COLO668 (cell line): ENCODE measurements around the gene TSHZ2.

Experiments used
- DNase-seq: peaks from one replicate; lab custom pipeline; 2025; ENCODE audit not compliant: unreplicated experiment; lab: John Stamatoyannopoulos, UW

The TSHZ2 gene

GRCh38 chr20:52994184-52994970 lies 22.2 kb downstream of the TSHZ2 start:
- no peak for DNase-seq

GRCh38 chr20:52996130-52996529 lies 24.0 kb downstream of the TSHZ2 start:
- no peak for DNase-seq

- DNase-seq: no peak
Measured at GRCh38 chr20:52996658-52997057, 24.5 kb downstream of the TSHZ2 start.

DNA sequence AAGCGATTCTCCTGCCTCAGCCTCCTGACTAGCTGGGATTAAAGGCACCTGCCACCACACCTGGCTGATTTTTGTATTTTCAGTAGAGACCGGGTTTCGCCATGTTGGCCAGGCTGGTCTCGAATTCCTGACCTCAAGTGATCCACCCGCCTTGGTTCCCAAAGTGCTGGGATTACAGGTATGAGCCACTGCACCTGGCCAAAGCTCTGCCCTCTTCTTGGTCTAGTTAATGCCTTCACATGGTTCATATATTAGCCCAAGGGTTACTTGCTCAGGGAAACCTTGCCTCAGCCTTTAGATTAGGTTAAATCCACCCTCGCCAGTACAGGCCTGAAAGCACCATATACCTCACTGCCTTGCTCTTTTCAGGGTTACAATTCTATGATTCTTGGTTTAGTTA lies 26.1 kb downstream of the TSHZ2 start:
- DNase-seq: no peak

DNA sequence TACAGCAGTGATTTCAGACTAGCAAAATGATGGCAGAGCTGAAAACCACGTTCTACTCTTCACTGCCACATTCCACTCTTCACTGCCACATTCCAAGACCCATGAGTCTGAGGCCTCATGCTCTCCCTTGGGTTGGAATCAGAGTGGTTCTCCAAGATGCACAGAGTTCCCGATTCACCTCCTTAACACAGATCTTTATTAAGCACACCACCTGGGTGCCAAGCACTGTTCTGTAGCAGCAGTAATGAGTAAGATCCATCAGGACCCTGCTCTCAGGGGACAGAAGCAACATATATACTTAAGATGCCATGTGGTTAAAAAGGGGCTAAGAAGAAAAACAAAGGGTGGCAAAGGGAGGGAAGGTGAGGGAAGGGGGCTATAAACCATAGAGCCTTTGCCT lies 26.9 kb downstream of the TSHZ2 start:
- DNase-seq: no peak

DNA sequence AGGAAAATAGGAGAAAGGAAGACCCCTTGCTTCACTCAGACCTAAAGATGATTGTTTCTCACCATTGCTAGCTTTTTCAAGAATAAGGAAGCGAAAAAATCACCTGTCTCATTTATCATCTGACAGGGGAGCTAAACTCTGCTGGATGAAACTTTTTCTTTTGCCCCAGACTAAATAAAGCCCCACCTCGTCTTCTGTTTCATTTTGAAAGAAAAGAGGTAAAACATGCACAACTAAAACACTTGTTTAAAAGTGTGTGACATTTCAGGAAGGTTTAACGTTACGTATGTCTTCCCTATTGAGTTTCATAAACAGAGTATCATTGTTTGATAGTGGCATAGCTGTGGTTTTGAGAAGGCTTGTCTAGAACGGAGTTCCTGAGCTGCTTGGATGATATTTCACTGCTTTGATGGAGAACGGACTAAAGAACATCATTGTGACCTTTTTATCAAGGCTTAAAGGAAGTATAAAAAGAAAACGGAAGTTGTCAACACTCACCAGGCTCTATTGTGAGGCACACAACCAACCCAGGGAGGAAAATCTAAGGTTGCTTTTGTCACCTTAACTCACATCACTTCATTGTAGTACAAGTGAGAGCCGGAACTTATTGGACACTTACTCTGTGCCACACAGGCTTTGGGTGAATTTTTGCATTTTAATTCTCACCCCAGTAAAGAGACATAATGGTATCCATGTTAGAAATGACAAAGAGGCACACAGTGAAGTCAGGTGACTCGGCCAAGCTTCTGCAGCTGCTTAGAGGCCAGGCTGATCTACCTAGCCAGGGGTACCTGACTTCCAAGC lies 29.5 kb downstream of the TSHZ2 start:
- DNase-seq: no peak

DNA sequence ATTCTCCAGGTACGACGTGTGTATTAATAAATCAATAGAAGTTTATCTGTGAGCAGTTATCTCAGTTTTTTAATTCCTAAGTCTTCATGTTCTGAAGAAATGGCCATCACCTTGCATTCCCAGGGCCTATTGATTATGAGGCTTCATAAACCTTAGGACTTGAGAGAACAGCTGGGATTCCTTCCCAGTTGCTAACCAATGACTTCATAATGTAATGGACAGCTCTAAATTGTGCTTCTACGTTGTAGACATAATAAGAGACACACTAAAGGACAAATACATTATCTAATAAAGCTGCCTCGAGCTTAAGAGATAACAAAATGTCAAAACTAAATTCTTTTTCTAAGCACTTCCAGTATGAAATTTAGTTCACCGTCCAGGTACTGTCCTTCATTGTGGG lies 30.6 kb downstream of the TSHZ2 start:
- DNase-seq: no peak

GRCh38 chr20:53003420-53004154 lies 31.4 kb downstream of the TSHZ2 start:
- DNase-seq: no peak

DNA sequence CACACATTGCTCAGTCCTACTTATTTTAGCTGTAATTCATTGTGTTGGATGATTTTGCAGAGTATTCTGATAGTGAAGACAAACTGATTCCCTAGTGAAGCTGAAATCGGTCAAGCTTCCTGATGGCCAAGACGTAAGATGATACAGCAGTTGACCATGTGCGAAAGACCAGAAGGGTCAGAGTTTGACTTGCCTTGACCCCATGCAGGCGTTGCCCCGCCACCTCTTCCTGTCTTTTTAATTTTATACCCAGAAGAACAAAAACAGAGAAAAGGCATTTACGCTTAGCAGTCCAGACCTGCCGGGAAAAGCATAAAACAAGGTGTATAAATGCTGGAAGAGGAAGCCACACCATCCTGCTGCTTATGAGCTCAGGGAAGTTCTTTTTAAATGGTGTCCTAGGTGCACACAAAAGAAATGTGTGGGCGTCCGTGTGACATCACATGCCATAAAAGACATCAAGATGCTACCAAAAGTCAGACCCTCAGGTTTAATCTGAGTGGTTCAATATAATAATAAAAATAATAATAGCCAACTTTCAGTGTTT lies 32.2 kb downstream of the TSHZ2 start:
- DNase-seq: no peak

DNA sequence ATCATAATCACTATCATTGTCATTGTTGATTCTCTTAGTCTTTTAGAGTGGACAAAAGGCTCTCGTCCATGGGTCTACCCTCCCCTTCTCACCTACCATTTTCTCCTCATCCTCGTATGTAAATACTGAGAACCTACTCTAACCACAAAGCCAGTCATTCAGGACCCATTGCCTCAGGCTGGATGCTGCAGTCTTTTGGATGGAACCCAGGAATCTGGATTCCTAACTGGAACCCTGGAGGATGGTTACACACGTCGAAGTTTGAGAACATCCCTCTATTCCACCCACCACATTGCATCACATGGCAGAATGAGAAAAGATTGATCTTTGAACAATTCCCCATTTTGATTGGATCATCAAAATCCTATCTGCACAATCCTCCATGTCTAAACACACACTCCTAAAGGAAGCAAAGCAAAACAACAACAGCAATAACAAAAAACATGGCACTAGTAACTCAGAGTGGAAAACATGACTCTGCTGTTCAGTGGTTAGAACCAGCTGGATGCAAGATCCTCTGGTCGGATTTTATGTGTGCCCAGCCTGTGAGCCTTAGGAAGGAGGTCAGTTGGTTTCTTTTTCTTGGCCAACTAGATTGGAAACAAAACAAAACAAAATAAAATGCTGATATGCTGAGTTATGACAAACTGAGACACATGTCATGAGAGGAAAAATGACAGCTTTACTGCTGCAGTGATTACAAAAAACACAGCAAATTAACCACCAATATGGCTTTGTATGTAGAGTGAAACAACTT lies 38.0 kb downstream of the TSHZ2 start:
- DNase-seq: no peak

GRCh38 chr20:53011640-53012039 lies 39.5 kb downstream of the TSHZ2 start:
- DNase-seq: no peak

- no peak for DNase-seq
Measured at GRCh38 chr20:53013183-53013582, 41.0 kb downstream of the TSHZ2 start.

DNA sequence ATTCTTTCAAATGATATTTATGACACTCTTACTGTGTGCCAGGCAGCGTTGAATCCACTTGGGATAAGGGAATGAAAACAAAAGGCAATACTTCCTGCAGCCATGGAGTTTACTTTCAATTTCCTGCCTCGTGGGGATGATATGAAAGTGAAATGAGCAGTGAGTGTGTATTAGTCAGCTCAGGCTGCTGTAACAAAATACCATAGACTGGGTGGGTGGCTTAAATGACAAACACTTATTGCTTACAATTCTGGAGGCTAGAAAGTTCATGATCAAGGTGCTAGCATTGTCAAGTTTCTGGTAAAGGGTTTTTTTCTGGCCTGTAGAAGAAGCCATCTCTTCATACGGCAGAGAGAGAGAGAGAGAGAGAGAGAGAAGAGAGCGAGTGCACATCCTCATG lies 41.7 kb downstream of the TSHZ2 start:
- no peak for DNase-seq

- no peak for DNase-seq
Measured at GRCh38 chr20:53016071-53016470, 43.9 kb downstream of the TSHZ2 start.

DNA sequence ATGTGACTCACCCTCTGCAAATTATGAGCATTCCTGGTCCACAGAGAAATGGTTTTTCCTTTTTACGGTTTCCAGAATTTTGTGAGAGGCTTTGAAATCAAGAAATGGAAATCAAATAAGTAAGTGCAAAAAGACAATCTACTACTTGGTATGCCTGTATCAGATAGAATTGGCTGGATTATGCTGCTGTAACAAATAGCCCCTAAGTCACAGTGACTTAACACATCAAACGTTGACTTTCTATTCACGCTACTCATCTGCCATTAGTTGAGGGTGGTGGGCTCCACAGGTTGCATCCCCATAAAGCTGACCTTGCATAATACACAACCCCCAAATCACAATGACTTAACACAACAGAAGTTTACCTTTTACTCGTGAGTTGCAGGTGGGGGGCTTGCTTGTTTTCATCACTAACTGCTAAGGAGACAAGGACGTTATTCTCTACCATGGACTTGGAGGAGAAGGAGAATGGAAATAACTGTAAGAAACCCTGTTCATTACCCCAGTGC lies 44.4 kb downstream of the TSHZ2 start:
- no peak for DNase-seq

DNA sequence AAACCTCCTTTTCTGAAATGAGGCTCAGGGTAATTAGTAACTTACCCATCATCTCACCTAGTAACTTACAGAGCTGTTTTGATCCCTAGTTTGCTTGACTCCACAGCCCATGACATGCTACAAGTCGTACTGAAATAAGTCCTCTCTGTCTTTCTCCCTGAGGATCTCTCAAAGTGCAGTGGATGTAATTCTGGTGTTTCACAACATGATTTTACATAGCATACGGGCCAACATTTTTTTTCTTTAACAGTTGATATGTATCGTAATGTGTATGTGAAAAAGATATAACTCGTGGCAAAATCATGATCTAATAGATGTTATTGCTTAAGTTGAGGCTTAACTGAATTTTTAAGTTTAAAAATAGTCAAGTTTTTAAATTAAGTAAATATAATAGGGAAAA lies 45.0 kb downstream of the TSHZ2 start:
- no peak for DNase-seq

- no peak for DNase-seq
Measured at GRCh38 chr20:53019464-53019863, 47.3 kb downstream of the TSHZ2 start.

GRCh38 chr20:53020376-53020775 lies 48.2 kb downstream of the TSHZ2 start:
- DNase-seq: no peak

- no peak for DNase-seq
Measured at GRCh38 chr20:53020834-53021233, 48.7 kb downstream of the TSHZ2 start.

DNA sequence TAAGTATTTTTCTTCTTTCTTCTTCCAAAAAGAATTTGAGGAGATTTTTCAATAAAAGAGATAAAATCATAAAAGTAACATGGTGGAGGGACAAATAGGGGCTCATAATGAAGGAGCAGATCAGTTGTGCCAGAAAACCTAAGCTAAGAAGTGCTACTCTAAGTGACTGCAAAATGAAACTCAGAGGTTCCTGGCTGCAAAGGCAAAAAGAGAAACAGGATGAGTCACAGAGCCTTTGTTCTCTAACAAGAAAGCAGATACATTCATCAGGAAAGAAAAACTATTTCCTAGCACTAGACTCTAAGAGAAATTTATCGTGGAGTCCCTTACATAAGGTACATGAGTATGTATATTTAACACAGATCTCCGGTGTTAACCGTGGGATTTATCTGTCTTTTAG lies 49.8 kb downstream of the TSHZ2 start:
- no peak for DNase-seq
